B cell (primary cell): Measurements from ENCODE around the gene PTPRN2. TPM values are rescaled to one million over a fixed set of nuclear protein-coding genes. Genes with fewer than 3 reads are reported as not detected.

Experiments used
- ATAC-seq: fragments of 200-7000 bp; cut with Tn5 transposase; one replicate; pipeline ENCODE4 v1.10.0; 2021; ENCODE audit warnings: low read depth, mild to moderate bottlenecking, moderate number of reproducible peaks, moderate library complexity
- CTCF ChIA-PET: fragments of 350-600 bp; sonication (Branson Sonifier 250); formaldehyde crosslinking; loops from one replicate; lab custom pipeline; 2021; ENCODE audit warnings: antibody characterized with exemption, inconsistent platforms; lab: Charles Lee
- POLR2A ChIA-PET: fragments of 350-600 bp; sonication (Branson Sonifier 250); formaldehyde crosslinking; loops from one replicate; lab custom pipeline; 2021; ENCODE audit warnings: antibody characterized with exemption; lab: Charles Lee
- DNase-seq: peaks from one replicate; pipeline ENCODE4 v3.0.0; 2013
- H2AFZ ChIP-seq: 2 replicates; pipeline ENCODE4 v1.6.1; 2012; ENCODE audit warnings: mild to moderate bottlenecking, low read depth, low read length; ENCODE audit not compliant: insufficient read depth, poor library complexity, severe bottlenecking
- H3K27ac ChIP-seq, 2 donors: 1 replicate in 1 of 2; 2 replicates in 1 of 2; pipeline ENCODE4 v1.5.1; 2012 to 2013; ENCODE audit warnings: low read length in 2 of 2, mild to moderate bottlenecking in 2 of 2, moderate library complexity in 1 of 2
- H3K27me3 ChIP-seq, 4 experiments: fragments of 200-600 bp in 1 of 4; sonication (generic) in 1 of 4; replicated peaks in 1 of 4; 1 replicate in 2 of 4; 2 replicates in 2 of 4; pipeline versions ENCODE4 v1.6.1 to v1.7.0; 2013 to 2016; ENCODE audit warnings: low read length in 3 of 4, mild to moderate bottlenecking in 2 of 4, mixed read lengths in 1 of 4, moderate library complexity in 1 of 4; ENCODE audit not compliant: insufficient read depth in 4 of 4, control insufficient read depth in 3 of 4; ENCODE audit errors: control extremely low read depth in 1 of 4
- H3K36me3 ChIP-seq, 2 experiments: replicated peaks in 1 of 2; 1 replicate in 1 of 2; 2 replicates in 1 of 2; pipeline versions ENCODE4 v1.6.1 to v1.7.1; 2013; ENCODE audit warnings: low read length in 1 of 2; ENCODE audit not compliant: insufficient read depth in 2 of 2, control insufficient read depth in 1 of 2; ENCODE audit errors: control extremely low read depth in 1 of 2, extremely low read depth in 1 of 2
- H3K4me1 ChIP-seq, 2 donors: fragments of 200-600 bp in 1 of 2; sonication (generic) in 1 of 2; 1 replicate in 1 of 2; 2 replicates in 1 of 2; pipeline versions ENCODE4 v1.5.1 to v1.6.1; 2013 to 2017; ENCODE audit warnings: low read length in 2 of 2; ENCODE audit not compliant: control insufficient read depth in 2 of 2, insufficient read depth in 2 of 2
- H3K4me2 ChIP-seq: replicated peaks from 2 replicates; pipeline ENCODE3; 2012; ENCODE audit warnings: mild to moderate bottlenecking, low read depth, low read length; ENCODE audit not compliant: poor library complexity, severe bottlenecking
- H3K4me3 ChIP-seq, 5 experiments: fragments of 200-600 bp in 1 of 5; sonication (generic) in 1 of 5; 1 replicate in 3 of 5; 2 replicates in 2 of 5; pipeline versions ENCODE4 v1.5.1 to v1.7.0; 2011 to 2016; ENCODE audit warnings: low read length in 4 of 5, mild to moderate bottlenecking in 4 of 5, low read depth in 2 of 5, control low read depth in 1 of 5, moderate library complexity in 1 of 5; ENCODE audit not compliant: insufficient read depth in 1 of 5; ENCODE audit errors: control extremely low read depth in 1 of 5, extremely low read depth in 1 of 5
- H3K79me2 ChIP-seq: fragments of 200-600 bp; sonication (generic); one replicate; pipeline ENCODE4 v1.6.0; 2016; ENCODE audit warnings: low read length; ENCODE audit not compliant: control insufficient read depth, insufficient read depth
- H3K9ac ChIP-seq: fragments of 200-600 bp; sonication (generic); 2 replicates; pipeline ENCODE4 v1.6.1; 2017; ENCODE audit warnings: mild to moderate bottlenecking, low read length, moderate library complexity
- H3K9me3 ChIP-seq, 3 donors: one replicate each; pipeline versions ENCODE4 v1.6.1 to v1.7.1; 2013; ENCODE audit warnings: low read length in 2 of 3; ENCODE audit not compliant: control insufficient read depth in 2 of 3, insufficient read depth in 1 of 3; ENCODE audit errors: control extremely low read depth in 1 of 3
- H4K20me1 ChIP-seq: 2 replicates; pipeline ENCODE4 v1.6.0; 2012; ENCODE audit warnings: mild to moderate bottlenecking, low read length; ENCODE audit not compliant: insufficient read depth, control insufficient read depth, poor library complexity, severe bottlenecking
- H3K27ac Mint-ChIP-seq: one replicate; pipeline ENCODE4 v1.8.0; 2021; ENCODE audit warnings: mixed read lengths
- H3K27me3 Mint-ChIP-seq: one replicate; pipeline ENCODE4 v1.8.0; 2021; ENCODE audit warnings: mixed read lengths
- H3K4me1 Mint-ChIP-seq: one replicate; pipeline ENCODE4 v1.8.0; 2021; ENCODE audit warnings: mixed read lengths
- H3K4me3 Mint-ChIP-seq: one replicate; pipeline ENCODE4 v1.8.0; 2021; ENCODE audit warnings: mixed read lengths
- H3K9me3 Mint-ChIP-seq: one replicate; pipeline ENCODE4 v1.8.0; 2022; ENCODE audit warnings: mixed read lengths; ENCODE audit not compliant: insufficient read depth
- EZH2 ChIP-seq: IDR thresholded peaks from 2 replicates; pipeline ENCODE4 v1.6.1; 2012; ENCODE audit warnings: borderline replicate concordance, low read depth, mild to moderate bottlenecking, moderate library complexity, low read length; ENCODE audit not compliant: insufficient read depth, poor library complexity, severe bottlenecking
- WGBS: methylation state at CpG from one replicate; pipeline ENCODE4 v1.1.5; 2013; ENCODE audit warnings: missing lambda C conversion rate; ENCODE audit not compliant: insufficient coverage; 5-methylcytosine and 5-hydroxymethylcytosine counted together
- intact Hi-C: fragments of 100-400 bp; cut with micrococcal nuclease; formaldehyde crosslinking; loops from one replicate; pipeline ENCODE4 v1.10.0; 2022
- polyA plus RNA-seq: library from polyadenylated mRNA; depleted of rRNA; stranded (reverse); fragments of >200 nt; gene quantifications from 2 replicates; pipeline ENCODE4 v1.2.3, GENCODE V29; 2012
- total RNA-seq, 2 donors: library from RNA; stranded (reverse); fragments of 120-200 nt in 1 of 2; gene quantifications; 1 replicate in 1 of 2; 2 replicates in 1 of 2; pipeline versions ENCODE4 v1.2.3 to v1.2.4, GENCODE V29; 2013 to 2022
- TF ChIP-seq, protein P1 (sequence below): fragments of 200-600 bp; IDR thresholded peaks from one replicate; pipeline ENCODE4 v1.8.0; 2022; ENCODE audit warnings: antibody characterized with exemption, mild to moderate bottlenecking

Gene PTPRN2
- total and polyA plus RNA-seq, 2 donors (not counting 1 experiment from before 2014, with no cell fraction given), result 2.0 to 5.0 TPM

DNA sequence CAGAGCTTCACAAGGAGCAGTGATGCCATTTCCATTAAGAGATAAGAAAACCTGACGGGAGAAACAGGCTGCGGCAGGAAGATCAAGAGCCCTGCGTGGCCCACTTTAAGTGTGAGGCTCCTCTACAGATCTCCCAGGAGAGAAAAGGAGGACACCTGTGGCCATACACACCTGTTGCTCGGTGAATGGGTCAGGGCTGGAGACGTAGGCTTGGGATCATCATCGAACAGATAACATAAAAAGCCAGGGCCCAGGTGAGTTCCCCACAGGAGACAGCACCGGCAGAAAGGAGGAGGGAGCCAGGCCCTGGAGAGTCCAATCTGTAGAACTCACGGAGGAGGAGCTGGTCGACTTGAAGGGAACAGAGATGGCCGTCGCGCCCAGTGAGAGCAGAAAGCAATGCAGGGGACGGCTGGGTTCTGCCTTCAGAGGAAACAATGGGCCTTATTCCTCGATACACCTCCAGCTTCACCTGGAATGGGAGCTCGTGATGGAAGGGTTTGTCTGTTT is 694.0 kb downstream of the PTPRN2 start:
- ATAC-seq, result no peak
- POLR2A ChIA-PET, result no interaction called here
- no peak overlapping the region for H3K4me2 ChIP-seq
- Mint-ChIP-seq H3K27me3 (peaks cover 4% of the 10 kb centered on the region), H3K4me1 (no peaks in the 10 kb centered on the region), H3K27ac (no peak overlapping the region), H3K4me3 (no peak overlapping the region), H3K9me3 (no peaks in the 10 kb centered on the region)
- H3K36me3 ChIP-seq, result no peaks in the 10 kb centered on the region
- no peaks in the 10 kb centered on the region for H3K27me3 ChIP-seq
- CTCF ChIA-PET, result no interaction called here
- no peaks in the 10 kb centered on the region for H3K4me1 ChIP-seq
- no peaks in the 10 kb centered on the region for H4K20me1 ChIP-seq
- H3K9ac ChIP-seq, result no peak overlapping the region
- no peak for DNase-seq
- WGBS, result 92% methylated on average over 15 of the region's 15 CpGs
- H3K9me3 ChIP-seq, result peaks cover 0 to 24% (median 0%) of the 10 kb centered on the region in 3 donors
- intact Hi-C loops, result no loop called here
- no peak overlapping the region for H3K27ac ChIP-seq
- H3K4me3 ChIP-seq, result no peak overlapping the region
- H3K79me2 ChIP-seq, result no peaks in the 10 kb centered on the region
- TF ChIP-seq, protein P1, sequence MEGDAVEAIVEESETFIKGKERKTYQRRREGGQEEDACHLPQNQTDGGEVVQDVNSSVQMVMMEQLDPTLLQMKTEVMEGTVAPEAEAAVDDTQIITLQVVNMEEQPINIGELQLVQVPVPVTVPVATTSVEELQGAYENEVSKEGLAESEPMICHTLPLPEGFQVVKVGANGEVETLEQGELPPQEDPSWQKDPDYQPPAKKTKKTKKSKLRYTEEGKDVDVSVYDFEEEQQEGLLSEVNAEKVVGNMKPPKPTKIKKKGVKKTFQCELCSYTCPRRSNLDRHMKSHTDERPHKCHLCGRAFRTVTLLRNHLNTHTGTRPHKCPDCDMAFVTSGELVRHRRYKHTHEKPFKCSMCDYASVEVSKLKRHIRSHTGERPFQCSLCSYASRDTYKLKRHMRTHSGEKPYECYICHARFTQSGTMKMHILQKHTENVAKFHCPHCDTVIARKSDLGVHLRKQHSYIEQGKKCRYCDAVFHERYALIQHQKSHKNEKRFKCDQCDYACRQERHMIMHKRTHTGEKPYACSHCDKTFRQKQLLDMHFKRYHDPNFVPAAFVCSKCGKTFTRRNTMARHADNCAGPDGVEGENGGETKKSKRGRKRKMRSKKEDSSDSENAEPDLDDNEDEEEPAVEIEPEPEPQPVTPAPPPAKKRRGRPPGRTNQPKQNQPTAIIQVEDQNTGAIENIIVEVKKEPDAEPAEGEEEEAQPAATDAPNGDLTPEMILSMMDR, result no peak
- no peak for TF ChIP-seq EZH2
- H2AFZ ChIP-seq, result no peak overlapping the region

DNA sequence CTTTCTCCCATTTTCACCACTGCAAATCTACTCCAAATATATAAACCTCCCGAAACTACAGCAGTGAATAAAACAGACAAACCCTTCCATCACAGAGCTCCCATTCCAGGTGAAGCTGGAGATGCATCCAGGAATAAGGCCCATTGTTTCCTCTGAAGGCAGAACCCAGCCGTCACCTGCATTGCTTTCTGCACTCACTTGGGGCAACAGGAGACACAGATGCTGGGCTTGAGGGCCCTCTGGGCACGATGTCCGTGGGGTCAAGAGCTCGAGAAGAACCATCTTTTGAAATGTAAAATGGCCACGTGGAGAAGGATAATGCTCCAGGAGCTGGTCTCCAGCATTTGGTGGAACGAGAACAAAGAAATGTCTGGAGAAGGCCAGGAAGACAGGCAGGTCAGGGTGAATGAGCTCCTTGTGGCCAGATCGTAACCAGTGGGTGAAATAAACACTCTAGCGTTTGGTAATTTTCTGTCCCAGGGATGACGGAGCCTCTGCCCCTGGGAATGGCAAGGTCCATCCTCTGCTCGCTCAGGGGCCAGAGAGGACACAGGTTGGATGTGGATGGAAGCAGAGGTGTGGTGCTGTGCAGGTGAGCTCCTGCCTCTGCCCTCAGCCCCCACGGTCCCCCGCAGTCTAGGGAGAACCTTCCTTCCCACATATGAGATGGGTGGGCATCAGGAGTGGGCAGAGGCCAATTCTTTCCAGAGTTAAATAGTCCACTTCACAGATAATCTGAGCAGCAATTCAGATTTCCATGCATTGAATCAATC is 694.7 kb downstream of the PTPRN2 start:
- H4K20me1 ChIP-seq, result no peaks in the 10 kb centered on the region
- DNase-seq (no peak), ATAC-seq (no peak)
- H3K4me1 Mint-ChIP-seq, result no peaks in the 10 kb centered on the region
- ChIA-PET CTCF (no interaction called here), POLR2A (no interaction called here)
- no peaks in the 10 kb centered on the region for H3K9me3 Mint-ChIP-seq
- H3K9ac ChIP-seq, result no peak overlapping the region
- H3K27ac Mint-ChIP-seq, result no peak overlapping the region
- intact Hi-C loops, result no loop called here
- no peak overlapping the region for H2AFZ ChIP-seq
- no peaks in the 10 kb centered on the region for H3K36me3 ChIP-seq
- H3K79me2 ChIP-seq, result no peaks in the 10 kb centered on the region
- TF ChIP-seq EZH2, result no peak
- TF ChIP-seq, protein P1, result no peak
- H3K4me1 ChIP-seq, result no peaks in the 10 kb centered on the region
- peaks cover 0 to 26% (median 0%) of the 10 kb centered on the region in 3 donors for H3K9me3 ChIP-seq
- H3K27ac ChIP-seq, result no peak overlapping the region
- peaks cover 4% of the 10 kb centered on the region for H3K27me3 Mint-ChIP-seq
- no peak overlapping the region for H3K4me3 ChIP-seq
- no peak overlapping the region for H3K4me3 Mint-ChIP-seq
- no peaks in the 10 kb centered on the region for H3K27me3 ChIP-seq
- no peak overlapping the region for H3K4me2 ChIP-seq
- 86% methylated on average over 10 of the region's 13 CpGs for WGBS
